MM.1S (cell line): ENCODE results near the gene PPP2R5E.

Experiments
- EZH2 ChIP-seq: fragments of 300-600 bp; sonication (generic); optimal IDR thresholded peaks from 2 replicates; pipeline ENCODE3; 2017; ENCODE audit warnings: low read depth, mild to moderate bottlenecking, antibody characterized with exemption, low read length, mixed read lengths
- TF ChIP-seq, protein P1 (sequence below): fragments of 300-600 bp; sonication (generic); IDR thresholded peaks from 2 replicates; pipeline ENCODE4 v1.5.1; 2016; ENCODE audit warnings: antibody characterized with exemption, low read length, mixed read lengths

GRCh38 chr14:63480599-63480998 is 62.6 kb downstream of the PPP2R5E start:
- TF ChIP-seq, protein P1, sequence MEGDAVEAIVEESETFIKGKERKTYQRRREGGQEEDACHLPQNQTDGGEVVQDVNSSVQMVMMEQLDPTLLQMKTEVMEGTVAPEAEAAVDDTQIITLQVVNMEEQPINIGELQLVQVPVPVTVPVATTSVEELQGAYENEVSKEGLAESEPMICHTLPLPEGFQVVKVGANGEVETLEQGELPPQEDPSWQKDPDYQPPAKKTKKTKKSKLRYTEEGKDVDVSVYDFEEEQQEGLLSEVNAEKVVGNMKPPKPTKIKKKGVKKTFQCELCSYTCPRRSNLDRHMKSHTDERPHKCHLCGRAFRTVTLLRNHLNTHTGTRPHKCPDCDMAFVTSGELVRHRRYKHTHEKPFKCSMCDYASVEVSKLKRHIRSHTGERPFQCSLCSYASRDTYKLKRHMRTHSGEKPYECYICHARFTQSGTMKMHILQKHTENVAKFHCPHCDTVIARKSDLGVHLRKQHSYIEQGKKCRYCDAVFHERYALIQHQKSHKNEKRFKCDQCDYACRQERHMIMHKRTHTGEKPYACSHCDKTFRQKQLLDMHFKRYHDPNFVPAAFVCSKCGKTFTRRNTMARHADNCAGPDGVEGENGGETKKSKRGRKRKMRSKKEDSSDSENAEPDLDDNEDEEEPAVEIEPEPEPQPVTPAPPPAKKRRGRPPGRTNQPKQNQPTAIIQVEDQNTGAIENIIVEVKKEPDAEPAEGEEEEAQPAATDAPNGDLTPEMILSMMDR = no peak
- TF ChIP-seq EZH2 = no peak
